ENCODE data around the gene AP2S1.
"Not testable (repeated sequence)": the region's sequence is repeated elsewhere in the genome, so short reads cannot be mapped to it uniquely, and the experiment has no call there.

AP2S1 gene

DNA sequence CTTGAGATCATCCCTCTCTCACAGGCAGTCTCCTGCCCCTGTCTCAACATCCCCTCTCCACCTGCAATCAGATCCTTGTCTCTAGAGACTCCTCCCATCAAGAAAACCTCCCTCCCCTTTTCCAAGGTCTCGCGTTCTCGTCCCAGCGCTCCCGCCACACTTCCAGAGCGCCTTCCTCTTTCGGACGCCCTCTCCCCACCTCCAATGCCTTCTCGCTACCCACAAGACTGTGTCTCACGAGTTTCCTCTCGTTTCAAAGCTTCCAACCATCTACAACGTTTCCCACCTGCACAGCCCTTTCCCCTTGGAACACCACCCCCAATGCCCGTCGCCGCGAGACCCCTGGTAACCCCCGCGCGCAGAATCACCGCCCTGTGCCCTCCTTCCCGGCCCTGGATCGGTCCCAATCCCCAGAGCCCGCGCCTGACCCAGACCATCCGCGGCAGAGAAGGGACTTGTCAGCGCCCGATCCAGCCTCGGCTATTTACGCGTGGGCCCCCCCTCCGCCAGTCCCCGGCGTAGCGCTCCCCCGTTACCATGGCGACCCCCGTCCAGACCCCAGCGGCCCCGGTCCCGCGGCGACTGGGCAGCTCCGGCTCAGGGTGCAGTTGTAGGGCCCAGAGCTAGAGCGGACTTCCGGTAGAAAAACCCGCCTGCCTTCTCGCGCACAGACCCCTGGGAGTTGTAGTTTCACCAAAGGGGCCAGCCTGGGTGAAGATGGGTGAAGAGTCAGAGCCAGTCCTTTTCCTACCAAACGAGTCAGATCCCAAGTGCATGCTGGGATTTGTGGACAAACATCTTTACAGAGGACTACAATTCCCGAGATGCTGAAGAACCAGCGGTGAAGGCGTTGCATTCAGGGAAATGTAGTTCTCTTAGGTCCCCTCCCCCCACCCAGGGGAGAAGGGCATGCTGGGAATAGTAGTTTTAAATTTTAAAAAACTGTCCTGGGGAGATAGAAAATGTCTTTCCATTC is at the start of gene AP2S1:
AP2S1 (minus strand) TSS at position 619 of the 976 bp plus-strand sequence; CDS start at position 539, 80 bp downstream.
- DNase-seq (ENCODE audit: low spot score), result peak; percentile 98

DNA sequence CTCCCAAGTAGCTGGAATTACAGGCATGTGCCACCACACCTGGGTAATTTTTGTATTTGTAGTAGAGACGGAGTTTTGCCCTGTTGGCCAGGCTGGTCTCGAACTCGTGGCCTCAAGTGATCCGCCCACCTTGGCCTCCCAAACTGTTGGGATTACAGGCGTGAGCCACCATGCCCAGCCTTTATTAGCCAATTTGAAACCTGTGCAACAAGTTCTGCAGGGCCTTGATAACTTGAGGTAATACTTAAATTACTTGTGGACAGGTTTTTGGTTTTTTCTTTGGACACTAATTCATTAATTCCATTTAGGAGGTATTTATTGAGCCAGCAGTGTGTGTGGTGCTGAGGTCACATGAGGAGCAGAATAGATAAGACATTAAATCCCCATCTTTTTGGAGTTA is 49.7 kb upstream of the AP2S1 start:
- no peak for DNase-seq (ENCODE audit: low spot score)

DNA sequence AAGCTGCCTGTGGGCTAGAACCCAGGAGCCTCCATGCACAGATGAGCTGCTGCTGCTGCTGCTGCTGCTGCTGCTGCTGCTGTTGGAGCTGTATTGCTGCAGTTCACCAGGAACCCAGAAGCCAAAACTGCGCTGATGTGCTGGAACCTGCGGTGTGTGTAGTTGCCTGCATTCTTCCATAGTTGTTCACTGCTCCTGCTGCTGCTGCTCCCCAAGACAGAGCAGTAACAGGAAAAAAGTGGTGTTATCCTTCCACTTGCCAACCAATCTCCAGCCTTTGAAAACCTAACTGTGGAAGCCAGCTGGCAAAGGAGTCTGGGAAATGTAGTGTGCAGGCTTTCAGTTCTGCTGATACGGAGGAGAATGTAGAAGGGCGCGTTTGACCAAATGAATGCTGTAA is 48.1 kb upstream of the AP2S1 start:
- no peak for DNase-seq (ENCODE audit: low spot score)

DNA sequence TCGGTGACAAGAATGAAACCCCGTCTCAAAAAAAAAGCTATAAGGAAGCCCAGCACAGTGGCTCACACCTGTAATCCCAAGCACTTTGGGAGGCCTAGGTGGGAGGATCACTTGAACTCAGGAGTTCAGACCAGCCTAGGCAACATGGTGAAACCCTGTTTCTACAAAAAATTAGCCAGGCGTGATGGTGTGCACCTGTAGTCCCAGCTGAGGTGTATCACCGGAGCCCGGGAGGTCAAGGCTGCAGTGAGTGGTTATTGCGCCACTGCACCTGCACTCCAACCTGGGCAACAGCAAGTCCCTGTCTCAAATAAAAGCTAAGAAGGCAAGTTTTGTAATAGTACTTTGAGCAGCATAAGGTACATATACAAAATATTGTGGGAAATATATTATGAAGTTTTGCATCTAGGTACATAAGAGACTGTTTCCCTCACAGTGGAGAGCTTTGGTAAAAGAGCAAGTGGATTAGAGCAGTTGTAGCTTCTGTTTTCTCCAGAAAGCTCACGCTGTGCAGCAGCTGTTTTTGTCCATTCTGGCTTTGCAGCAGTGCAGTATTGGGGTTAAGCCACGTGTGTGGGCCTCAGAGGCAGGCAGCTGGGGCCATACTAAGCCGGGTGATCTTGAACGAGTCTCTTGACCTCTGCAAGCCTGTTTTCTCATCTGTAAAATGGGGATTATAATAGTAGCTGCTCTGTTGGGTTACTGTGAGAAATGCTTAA is 45.6 kb upstream of the AP2S1 start:
- no peak for DNase-seq (ENCODE audit: low spot score)

GRCh38 chr19:46892252-46893179 is 41.9 kb upstream of the AP2S1 start:
- no peak for DNase-seq (ENCODE audit: low spot score)

DNA sequence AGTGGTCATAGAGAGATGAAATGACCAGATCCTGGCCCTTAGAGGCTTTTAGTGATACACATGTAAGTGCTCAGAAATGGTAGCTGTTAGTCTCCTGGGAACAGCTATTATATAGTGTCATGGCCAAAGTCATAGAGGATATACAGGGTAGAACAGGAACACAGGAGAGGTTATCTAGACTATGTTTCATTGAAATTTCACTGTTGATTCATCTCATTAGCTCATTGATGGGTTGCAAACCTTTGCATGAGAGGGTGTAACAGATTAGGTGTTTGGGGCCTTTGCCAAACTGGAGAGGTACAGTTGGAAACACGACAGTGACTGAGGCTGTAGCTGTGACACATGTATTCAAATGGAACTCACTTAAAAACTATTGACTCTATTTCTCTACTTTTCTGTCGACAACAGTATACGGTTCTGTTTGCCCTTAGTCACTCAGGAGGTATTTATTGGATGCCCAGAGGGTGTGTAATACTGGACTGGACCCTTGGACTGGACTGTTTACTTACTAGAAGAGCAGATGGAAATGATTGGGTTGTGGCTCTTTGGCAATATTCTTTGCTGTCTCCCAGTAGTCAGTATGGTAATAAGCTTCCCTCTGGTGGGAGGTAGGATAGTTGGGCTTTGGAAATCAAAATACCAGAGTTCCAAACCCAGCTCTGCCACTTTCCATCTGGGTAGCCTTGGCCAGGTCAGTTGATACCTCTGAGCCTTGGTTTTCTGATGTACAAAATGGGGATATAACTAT is 40.0 kb upstream of the AP2S1 start:
- DNase-seq (ENCODE audit: low spot score), result no peak

DNA sequence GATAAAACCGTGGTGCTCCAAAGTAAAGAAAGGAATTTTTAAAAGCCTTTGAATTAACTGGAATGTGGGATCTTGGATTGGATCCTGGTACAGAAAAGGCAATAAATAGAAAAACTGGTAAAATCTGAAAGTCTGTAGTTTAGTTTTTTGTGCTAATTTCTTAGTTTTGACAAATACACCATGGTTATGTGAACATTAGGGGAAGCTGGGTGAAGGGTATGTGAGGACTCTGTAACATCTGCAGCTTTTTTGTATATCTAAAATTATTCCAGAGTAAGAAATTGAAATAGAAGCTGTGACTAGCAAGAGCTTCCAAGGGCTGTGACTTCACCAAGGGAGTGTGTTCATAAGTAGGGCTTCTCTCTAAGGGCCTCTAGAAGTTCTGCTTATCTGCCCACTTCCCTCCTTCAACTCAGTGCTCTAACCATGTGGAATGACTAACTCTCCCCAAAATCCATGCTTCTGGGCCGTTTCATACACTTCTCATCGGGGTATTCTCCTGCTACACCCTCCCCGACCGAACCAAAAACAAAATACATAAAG is 36.7 kb upstream of the AP2S1 start:
- no peak for DNase-seq (ENCODE audit: low spot score)

- no peak for DNase-seq (ENCODE audit: low spot score)
Observed at GRCh38 chr19:46886546-46887239, 36.0 kb upstream of the AP2S1 start.

GRCh38 chr19:46885411-46885810 is 34.8 kb upstream of the AP2S1 start:
- no peak for DNase-seq (ENCODE audit: low spot score)

- not testable (repeated sequence) for DNase-seq (ENCODE audit: low spot score)
Observed at GRCh38 chr19:46882751-46883150, 32.1 kb upstream of the AP2S1 start.

DNA sequence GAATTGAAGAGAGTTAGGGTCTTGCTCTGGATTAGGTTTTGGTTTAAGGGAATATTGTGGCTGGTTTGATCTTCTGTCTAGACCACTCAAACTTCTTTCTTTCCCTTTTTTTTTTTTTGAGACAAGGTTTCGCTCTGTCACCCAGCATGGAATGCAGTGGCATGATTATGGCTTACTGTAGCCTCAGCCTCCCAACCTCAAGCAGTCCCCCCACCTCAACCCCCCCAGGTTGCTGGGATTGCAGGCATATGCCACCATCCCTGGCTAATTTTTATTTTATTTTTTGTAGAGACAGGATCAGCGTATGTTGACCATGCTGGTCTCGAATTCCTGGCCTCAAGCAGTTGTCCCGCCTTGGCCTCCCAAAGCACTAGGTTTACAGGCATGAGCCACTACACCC is 31.4 kb upstream of the AP2S1 start:
- no peak for DNase-seq (ENCODE audit: low spot score)

- no peak for DNase-seq (ENCODE audit: low spot score)
Observed at GRCh38 chr19:46881092-46881491, 30.4 kb upstream of the AP2S1 start.

DNA sequence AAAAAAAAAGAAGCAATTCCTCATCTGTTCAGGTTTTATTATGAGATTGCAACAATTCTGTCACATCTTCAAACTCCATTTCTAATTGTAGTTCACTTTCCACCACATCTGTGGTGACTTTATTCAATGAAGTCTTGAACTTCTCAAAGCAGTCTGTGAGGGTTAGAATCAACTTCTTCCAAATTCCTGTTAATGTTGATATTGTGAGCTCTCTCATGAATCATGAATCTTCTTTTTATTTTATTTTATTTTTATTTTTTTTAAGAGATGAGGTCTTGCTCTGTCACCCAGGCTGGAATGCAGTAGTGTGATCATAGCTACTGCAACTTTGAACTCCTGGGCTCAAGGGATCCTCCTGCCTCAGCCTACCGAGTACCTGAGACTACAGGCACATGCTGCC is 29.8 kb upstream of the AP2S1 start:
- no peak for DNase-seq (ENCODE audit: low spot score)

DNA sequence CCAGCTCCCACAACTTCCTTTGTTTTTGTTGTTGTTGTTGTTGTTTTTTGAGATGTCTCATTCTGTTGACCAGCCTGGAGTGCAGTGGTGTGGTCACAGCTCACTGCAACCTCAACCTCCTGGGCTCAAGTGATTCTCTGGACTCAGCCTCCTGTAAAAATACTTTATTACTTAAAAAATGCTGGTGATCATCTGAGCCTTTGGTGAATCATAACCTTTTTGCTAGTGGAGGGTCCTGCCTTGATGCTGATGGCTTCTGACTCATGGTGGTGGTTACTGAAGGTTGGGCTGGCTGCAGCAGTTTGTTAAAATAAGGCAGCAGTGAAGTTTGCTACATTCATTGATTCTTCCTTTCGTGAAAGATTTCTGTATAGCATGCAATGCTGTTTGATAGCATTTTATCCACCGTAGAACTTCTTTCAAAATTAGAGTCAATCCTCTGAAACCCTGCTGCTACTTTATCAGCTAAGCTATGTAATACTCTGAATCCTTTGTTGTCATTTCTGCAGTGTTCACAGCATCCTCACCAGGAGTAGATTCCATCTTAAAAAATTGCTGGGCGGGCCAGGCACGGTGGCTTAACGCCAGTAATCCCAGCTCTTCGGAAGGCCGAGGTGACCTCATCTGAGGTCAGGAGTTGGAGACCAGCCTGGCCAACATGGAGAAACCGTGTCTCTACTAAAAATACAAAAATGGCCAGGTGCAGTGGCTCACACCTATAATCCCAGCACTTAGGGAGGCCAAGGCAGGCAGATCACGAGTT is 28.1 kb upstream of the AP2S1 start:
- no peak for DNase-seq (ENCODE audit: low spot score)

DNA sequence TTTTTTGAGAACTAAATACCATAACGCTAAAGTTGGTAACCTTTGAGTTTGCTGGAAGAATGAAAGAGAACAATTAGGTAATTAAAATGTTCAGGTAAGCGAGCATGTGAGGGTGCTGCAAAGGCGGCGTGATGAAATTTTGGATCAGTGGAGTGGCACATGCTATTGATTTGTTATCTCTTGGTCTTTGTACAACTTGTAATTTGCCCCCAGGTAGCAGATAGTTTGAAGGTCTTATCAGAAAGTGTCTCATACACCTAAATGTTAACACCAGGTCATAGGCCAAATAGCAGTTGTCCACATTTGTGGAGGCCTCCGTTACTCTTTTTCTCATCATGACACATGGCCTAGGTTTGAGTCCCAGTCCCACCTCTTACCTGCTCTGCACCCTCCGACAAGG is 25.0 kb upstream of the AP2S1 start:
- no peak for DNase-seq (ENCODE audit: low spot score)

- DNase-seq (ENCODE audit: low spot score), result no peak
Observed at GRCh38 chr19:46875234-46875633, 24.6 kb upstream of the AP2S1 start.

DNA sequence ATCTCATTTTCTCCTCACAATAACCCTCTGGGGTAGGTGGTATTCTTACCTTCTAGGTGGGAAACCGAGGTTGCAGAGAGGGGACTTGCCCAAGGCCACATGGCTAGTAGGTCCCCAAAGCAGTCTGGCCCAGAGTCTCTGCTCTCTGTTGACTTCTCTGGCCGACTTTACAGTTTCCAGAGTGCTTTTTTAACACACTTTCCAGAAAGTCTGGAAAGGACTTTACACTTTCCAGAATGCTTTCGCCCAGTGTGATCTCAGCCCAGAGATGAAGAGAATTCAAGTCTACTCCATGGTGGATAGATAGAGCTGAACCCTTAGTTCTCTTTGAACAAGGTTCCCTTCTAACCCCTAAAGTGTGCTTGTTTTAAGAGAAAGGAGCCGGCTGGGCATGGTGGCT is 22.3 kb upstream of the AP2S1 start:
- no peak for DNase-seq (ENCODE audit: low spot score)

DNA sequence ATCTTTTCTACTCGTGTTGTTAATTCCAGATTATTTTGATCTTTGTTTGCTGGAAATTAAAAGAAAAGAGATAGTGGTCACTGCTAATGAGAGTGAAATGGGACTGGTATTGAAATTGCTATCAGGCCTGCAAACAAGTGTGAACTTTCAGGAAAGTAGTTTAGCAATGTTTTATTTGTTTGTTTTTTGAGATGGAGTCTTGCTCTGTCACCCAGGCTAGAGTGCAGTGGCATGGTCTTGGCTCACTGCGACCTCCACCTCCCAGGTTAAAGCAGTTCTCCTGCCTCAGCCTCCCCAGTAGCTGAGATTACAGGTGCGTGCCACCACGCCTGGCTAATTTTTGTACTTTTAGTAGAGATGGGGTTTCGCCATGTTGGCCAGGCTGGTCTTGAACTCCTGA is 20.5 kb upstream of the AP2S1 start:
- not testable (repeated sequence) for DNase-seq (ENCODE audit: low spot score)

- DNase-seq (ENCODE audit: low spot score), result no peak
Observed at GRCh38 chr19:46868025-46868802, 17.6 kb upstream of the AP2S1 start.

All from left forelimb (tissue), 1 donor.